HL-60/S4 treated with phorbol 12-myristate 13-acetate at 8.2 ng/mL for 4 days and 3 days (cell line): ENCODE results near the gene MKI67.

ENCODE experiments used
- in situ Hi-C: fragments of 300-500 bp; cut with MboI; formaldehyde crosslinking; loops from 2 replicates; pipeline ENCODE4 v1.15.0; 2022; ENCODE audit warnings: low sequenced_read_pairs

The MKI67 gene

GRCh38 chr10:128054163-128054970 is 71.9 kb downstream of the MKI67 start:
- in situ Hi-C loops = no loop called here

GRCh38 chr10:128053356-128053755 is 72.9 kb downstream of the MKI67 start:
- in situ Hi-C loops = no loop called here

GRCh38 chr10:128052696-128053095 is 73.5 kb downstream of the MKI67 start:
- in situ Hi-C loops = no loop called here

- in situ Hi-C loops = no loop called here
Measured at GRCh38 chr10:128051548-128051947, 74.7 kb downstream of the MKI67 start.

DNA sequence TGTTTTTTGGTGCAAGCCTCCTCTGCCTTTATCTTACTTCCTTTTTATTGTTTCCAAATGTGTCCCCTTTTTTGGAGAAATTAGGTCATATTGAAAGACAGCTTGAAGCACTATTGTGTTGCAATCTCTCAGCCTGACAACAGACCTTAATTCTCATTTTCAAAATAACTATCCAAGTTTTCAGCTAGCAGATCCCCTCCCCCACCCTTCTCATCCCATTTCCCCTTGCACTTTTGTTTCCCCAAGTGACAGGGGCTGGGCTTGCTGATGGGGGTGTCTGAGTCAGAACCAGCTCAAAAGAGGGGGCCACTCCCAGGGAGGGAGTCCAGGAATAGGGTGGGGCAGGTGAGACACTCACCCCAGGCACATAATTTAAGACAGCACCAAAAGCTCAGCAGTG is 75.3 kb downstream of the MKI67 start:
- in situ Hi-C loops = no loop called here

DNA sequence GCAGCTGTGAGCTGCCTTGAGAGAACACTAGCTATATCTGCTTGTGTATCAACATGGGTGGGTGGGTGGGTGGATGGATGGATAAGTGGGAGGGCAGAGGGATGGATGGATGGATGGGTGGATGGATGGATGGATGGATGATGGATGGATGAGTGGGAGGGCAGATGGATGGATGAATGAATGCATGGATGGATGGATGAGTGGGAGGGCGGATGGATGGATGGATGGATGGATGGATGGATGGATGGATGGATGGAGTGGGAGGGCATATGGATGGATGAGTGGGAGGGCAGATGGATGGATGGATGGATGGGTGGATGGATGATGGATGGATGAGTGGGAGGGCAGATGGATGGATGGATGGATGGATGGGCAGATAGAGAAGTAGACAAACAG is 76.1 kb downstream of the MKI67 start:
- in situ Hi-C loops = no loop called here

GRCh38 chr10:128049226-128050120 is 76.8 kb downstream of the MKI67 start:
- in situ Hi-C loops = no loop called here

GRCh38 chr10:128048819-128049210 is 77.4 kb downstream of the MKI67 start:
- in situ Hi-C loops = no loop called here

DNA sequence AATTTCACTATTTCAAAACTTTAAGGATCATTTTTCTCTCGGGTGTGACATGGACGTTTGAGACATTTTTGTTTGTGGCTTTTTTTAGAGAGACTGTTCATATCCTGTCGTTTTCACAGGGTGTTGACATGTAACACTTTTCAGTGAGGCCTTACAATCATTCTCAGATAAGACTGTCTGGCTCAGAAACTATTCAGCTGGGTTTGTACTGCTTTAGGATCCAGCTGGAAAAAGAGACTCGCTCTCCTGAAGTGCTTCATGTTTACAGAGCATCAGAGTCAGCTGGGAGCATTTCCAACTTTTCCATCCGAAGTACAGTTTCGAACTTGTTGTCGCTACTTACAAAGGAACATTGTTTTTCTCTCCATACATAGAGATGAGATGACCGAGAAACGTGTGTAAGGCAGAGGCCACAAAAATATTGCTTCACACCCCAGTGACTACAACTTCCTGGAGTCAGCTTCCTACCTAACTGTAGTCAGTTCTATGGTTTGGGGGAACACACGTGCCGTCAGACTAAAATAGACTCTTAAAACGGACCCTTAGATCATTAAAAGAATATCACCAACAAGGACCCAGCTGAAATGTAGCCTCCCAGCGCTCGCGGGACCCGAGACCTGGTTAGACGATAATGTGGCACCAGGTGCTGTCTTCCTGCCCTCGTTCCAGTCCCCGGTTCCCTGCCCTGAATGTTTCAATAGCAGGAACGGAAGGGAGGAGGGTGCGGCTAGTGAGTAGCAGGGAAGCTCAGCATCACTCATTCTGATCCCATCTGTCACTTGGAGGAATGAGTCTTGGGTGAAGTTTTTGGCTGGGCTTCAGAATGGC is 78.0 kb downstream of the MKI67 start:
- in situ Hi-C loops = no loop called here

DNA sequence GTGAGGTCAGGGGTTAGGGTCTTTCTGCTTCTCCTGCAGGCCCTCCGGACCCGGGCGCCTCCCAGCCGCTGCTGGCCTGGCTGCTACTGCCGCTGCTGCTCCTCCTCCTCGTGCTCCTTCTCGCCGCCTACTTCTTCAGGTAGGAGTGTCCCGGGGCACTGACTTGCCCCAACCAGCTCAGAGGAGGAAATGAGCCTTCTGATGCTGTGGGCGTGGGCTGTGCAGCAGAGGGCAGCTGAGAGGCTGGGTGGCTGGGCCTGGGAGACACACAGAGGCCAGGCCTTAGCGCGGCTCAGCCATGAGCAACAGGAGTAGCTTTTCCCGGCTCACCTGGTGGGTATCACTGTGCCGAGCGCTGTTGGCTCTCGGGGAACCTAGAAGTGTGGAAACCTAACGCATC is 78.9 kb downstream of the MKI67 start:
- in situ Hi-C loops = no loop called here

GRCh38 chr10:128046953-128047290 is 79.3 kb downstream of the MKI67 start:
- in situ Hi-C loops = no loop called here
